Smooth muscle cell (in vitro differentiated cells): ENCODE data around the gene SLC7A8. TPM values are rescaled to one million over a fixed set of nuclear protein-coding genes. Genes with fewer than 3 reads are reported as not detected.
A peak's percentile ranks its signal among the peaks of the same experiment; 100 is the strongest.

Experiments
- DNase-seq: peaks from one replicate; lab custom pipeline; 2025; ENCODE audit not compliant: unreplicated experiment; lab: John Stamatoyannopoulos, UW
- H2AFZ ChIP-seq: fragments of 200-600 bp; sonication (generic); 2 replicates; pipeline ENCODE4 v1.6.0; 2016; ENCODE audit warnings: antibody characterized with exemption, low read depth, mild to moderate bottlenecking
- H3F3A ChIP-seq: fragments of 200-600 bp; sonication (generic); 2 replicates; pipeline ENCODE4 v1.6.0; 2017; ENCODE audit warnings: antibody characterized with exemption, low read depth
- H3K27ac ChIP-seq: fragments of 200-600 bp; sonication (generic); 2 replicates; pipeline ENCODE4 v1.5.1; 2016; ENCODE audit warnings: low read depth, mild to moderate bottlenecking
- H3K27me3 ChIP-seq: fragments of 200-600 bp; sonication (generic); 2 replicates; pipeline ENCODE4 v1.6.1; 2016; ENCODE audit warnings: low read depth, mild to moderate bottlenecking
- H3K36me3 ChIP-seq: fragments of 200-600 bp; sonication (generic); 2 replicates; pipeline ENCODE4 v1.5.1; 2016; ENCODE audit warnings: low read depth
- H3K4me1 ChIP-seq: fragments of 200-600 bp; sonication (generic); 2 replicates; pipeline ENCODE4 v1.5.1; 2016; ENCODE audit warnings: low read depth
- H3K4me2 ChIP-seq: fragments of 200-600 bp; sonication (generic); 2 replicates; pipeline ENCODE4 v1.6.0; 2016; ENCODE audit warnings: mild to moderate bottlenecking
- H3K4me3 ChIP-seq: fragments of 200-600 bp; sonication (generic); 2 replicates; pipeline ENCODE4 v1.5.1; 2016; ENCODE audit warnings: mild to moderate bottlenecking
- H3K79me2 ChIP-seq: fragments of 200-600 bp; sonication (generic); 2 replicates; pipeline ENCODE4 v1.6.0; 2016; ENCODE audit warnings: low read depth, mild to moderate bottlenecking
- H3K9ac ChIP-seq: fragments of 200-600 bp; sonication (generic); 2 replicates; pipeline ENCODE4 v1.6.0; 2016; ENCODE audit warnings: low read depth
- H3K9me3 ChIP-seq: fragments of 200-600 bp; sonication (generic); replicated peaks from 2 replicates; pipeline ENCODE4 v1.5.1; 2016; ENCODE audit warnings: low read depth
- H4K20me1 ChIP-seq: fragments of 200-600 bp; sonication (generic); 2 replicates; pipeline ENCODE4 v1.6.0; 2016; ENCODE audit warnings: low read depth
- CTCF ChIP-seq: fragments of 200-600 bp; sonication (generic); IDR thresholded peaks from 2 replicates; pipeline ENCODE4 v1.5.1; 2017; ENCODE audit warnings: borderline replicate concordance, mild to moderate bottlenecking, antibody characterized with exemption; ENCODE audit not compliant: insufficient read depth, poor library complexity, severe bottlenecking
- WGBS: methylation state at CpG from one replicate; pipeline ENCODE4 v1.1.7; 2016; ENCODE audit warnings: low lambda C conversion rate; 5-methylcytosine and 5-hydroxymethylcytosine counted together
- polyA plus RNA-seq: library from polyadenylated mRNA; unstranded; fragments of >200 nt; fragmentation: Nextera tagmentation; extraction: Ambion mirVana; gene quantifications from 2 replicates; pipeline ENCODE4 v1.2.1, GENCODE V29; 2016
- total RNA-seq: library from RNA; depleted of rRNA; stranded (reverse); fragments of >200 nt; gene quantifications from 2 replicates; pipeline ENCODE4 v1.2.3, GENCODE V29; 2014

Gene SLC7A8
- total and polyA plus RNA-seq, 2 experiments from 2014 or later: 16.4 to 26.0 TPM

- no peak for DNase-seq
These were observed 91.9 kb downstream of the SLC7A8 start for GRCh38 chr14:23091294-23092225.

GRCh38 chr14:23090254-23090636 lies 93.2 kb downstream of the SLC7A8 start:
- H3K4me1 ChIP-seq: peaks cover 14% of the 10 kb centered on the region
- no peak for DNase-seq
- H4K20me1 ChIP-seq: peaks cover 76% of the 10 kb centered on the region
- peaks cover 27% of the 10 kb centered on the region for H3K36me3 ChIP-seq
- H3F3A ChIP-seq: peaks cover 9% of the 10 kb centered on the region
- peak overlapping the region; percentile 21 for H3K27ac ChIP-seq
- H3K9ac ChIP-seq: no peak overlapping the region
- no peak overlapping the region for H3K4me3 ChIP-seq
- 60% methylated on average over 4 of the region's 4 CpGs for WGBS
- H3K79me2 ChIP-seq: peaks cover 63% of the 10 kb centered on the region
- no peak overlapping the region for H2AFZ ChIP-seq
- no peaks in the 10 kb centered on the region for H3K9me3 ChIP-seq
- no peak overlapping the region for H3K4me2 ChIP-seq
- H3K27me3 ChIP-seq: no peaks in the 10 kb centered on the region
- no peak for TF ChIP-seq CTCF

More at GRCh38 chr14:23091294-23092225, 91.9 kb downstream of the SLC7A8 start:
- 87% methylated on average over 12 of the region's 12 CpGs for whole genome bisulfite sequencing
- H3K36me3 ChIP-seq: peaks cover 22% of the 10 kb centered on the region
- H3K79me2 ChIP-seq: peaks cover 68% of the 10 kb centered on the region
- H4K20me1 ChIP-seq: peaks cover 70% of the 10 kb centered on the region
- no peak overlapping the region for H3K4me3 ChIP-seq
- H3K27me3 ChIP-seq: no peaks in the 10 kb centered on the region
- H3K9me3 ChIP-seq: no peaks in the 10 kb centered on the region
- peaks cover 14% of the 10 kb centered on the region for H3K4me1 ChIP-seq
- TF ChIP-seq CTCF: no peak
- H2AFZ ChIP-seq: no peak overlapping the region
- H3F3A ChIP-seq: peaks cover 9% of the 10 kb centered on the region
- no peak overlapping the region for H3K4me2 ChIP-seq
- no peak overlapping the region for H3K27ac ChIP-seq
- no peak overlapping the region for H3K9ac ChIP-seq

- peaks cover 27% of the 10 kb centered on the region for H3K36me3 ChIP-seq
These were observed 93.8 kb downstream of the SLC7A8 start for GRCh38 chr14:23089498-23090253.

More at GRCh38 chr14:23089498-23090253, 93.8 kb downstream of the SLC7A8 start:
- peaks cover 63% of the 10 kb centered on the region for H3K79me2 ChIP-seq
- TF ChIP-seq CTCF: no peak
- H3K4me2 ChIP-seq: no peak overlapping the region
- H3K9me3 ChIP-seq: no peaks in the 10 kb centered on the region
- 88% methylated on average over 12 of the region's 12 CpGs for WGBS
- H3K9ac ChIP-seq: no peak overlapping the region
- no peak overlapping the region for H3K4me3 ChIP-seq
- H3K27ac ChIP-seq: no peak overlapping the region
- H2AFZ ChIP-seq: no peak overlapping the region
- H4K20me1 ChIP-seq: peaks cover 82% of the 10 kb centered on the region
- peaks cover 9% of the 10 kb centered on the region for H3F3A ChIP-seq
- H3K27me3 ChIP-seq: no peaks in the 10 kb centered on the region
- no peak for DNase-seq
- peaks cover 14% of the 10 kb centered on the region for H3K4me1 ChIP-seq
